Suppressor macrophage (primary cell): Measurements from ENCODE around the gene PDLIM4.

Experiments used
- DNase-seq, 4 experiments: peaks; one replicate each; pipeline ENCODE4 v3.0.0-alpha.2; 2020 to 2022

The PDLIM4 gene

GRCh38 chr5:132309679-132310078 is 52.2 kb downstream of the PDLIM4 start:
- DNase-seq, result no peak

GRCh38 chr5:132310141-132310834 is 52.8 kb downstream of the PDLIM4 start:
- no peak for DNase-seq

DNA sequence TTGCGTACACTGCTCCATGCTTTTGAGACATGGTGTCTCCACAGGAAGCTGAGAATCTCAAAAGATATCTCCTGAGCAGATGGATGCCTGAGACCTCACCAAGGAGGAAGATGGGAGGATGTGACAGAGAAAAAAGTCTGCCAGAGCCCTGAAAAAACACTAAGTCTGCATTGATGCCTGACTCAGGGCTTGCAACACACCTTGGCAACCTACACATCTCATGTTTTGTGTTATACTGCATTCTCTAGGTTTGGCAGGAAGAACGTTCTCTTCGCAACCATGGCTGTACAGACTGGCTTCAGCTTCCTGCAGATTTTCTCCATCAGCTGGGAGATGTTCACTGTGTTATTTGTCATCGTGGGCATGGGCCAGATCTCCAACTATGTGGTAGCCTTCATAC is 55.9 kb downstream of the PDLIM4 start:
- DNase-seq, result no peak

DNA sequence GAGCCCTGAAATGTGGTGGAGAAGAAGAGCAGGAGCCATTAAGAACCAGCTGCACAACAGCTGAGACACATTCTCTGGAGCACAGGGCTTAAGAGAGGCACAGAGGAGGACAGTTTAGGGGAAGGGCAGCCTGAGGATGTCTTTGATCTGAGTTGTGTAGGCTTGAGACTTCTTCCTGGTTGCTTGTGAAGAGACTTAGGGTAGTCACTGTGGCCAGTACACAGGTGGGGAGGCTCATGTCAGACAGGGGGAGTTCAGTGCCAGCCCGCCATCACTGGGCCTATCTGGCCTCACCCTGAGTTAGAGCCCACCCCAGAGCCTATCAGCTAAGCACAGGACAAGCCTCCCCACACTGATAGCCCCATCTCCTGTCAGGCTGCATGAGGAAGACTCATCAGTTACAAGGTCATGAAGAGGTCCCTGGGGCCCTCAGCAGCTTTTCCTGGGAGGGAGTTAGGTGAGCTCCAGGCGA is 56.5 kb downstream of the PDLIM4 start:
- no peak for DNase-seq

- DNase-seq, result no peak
Observed at GRCh38 chr5:132315529-132316067, 58.1 kb downstream of the PDLIM4 start.

GRCh38 chr5:132319975-132320374 is 62.5 kb downstream of the PDLIM4 start:
- DNase-seq, result no peak

- DNase-seq, result no peak
Observed at GRCh38 chr5:132321109-132321721, 63.7 kb downstream of the PDLIM4 start.

- no peak for DNase-seq
Observed at GRCh38 chr5:132322266-132322665, 64.8 kb downstream of the PDLIM4 start.
